Neural progenitor cell (in vitro differentiated cells): Measurements from ENCODE around the gene AK3.

Experiments used
- EZH2 ChIP-seq: fragments of 200-600 bp; sonication (generic); IDR thresholded peaks from 2 replicates; pipeline ENCODE4 v1.6.1; 2017; ENCODE audit warnings: antibody characterized with exemption, mild to moderate bottlenecking, moderate library complexity
- EZH2phosphoT487 ChIP-seq: fragments of 200-600 bp; sonication (generic); IDR thresholded peaks from 2 replicates; pipeline ENCODE4 v1.6.1; 2017; ENCODE audit warnings: antibody characterized with exemption

DNA sequence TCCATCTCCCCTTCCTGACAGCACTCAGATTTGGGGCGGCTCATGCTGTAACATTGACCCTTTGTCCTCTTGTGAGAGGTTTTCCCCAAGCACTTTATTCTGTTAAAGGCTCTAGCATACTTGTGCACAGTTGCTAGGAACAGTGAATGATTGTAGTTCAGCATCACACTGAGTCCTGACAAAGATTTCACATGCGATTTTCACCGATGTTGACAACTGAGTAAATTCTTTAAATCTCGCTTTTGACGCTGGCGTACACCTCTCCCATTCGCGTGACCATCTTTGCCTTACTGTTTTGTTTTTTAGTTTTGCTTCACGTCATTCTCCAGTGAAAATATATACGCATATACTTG is 60.9 kb downstream of the AK3 start:
- no peak for TF ChIP-seq EZH2
- TF ChIP-seq EZH2phosphoT487: no peak
